Measurements from ENCODE around the gene HOXB1.

Gene HOXB1

GRCh38 chr17:48554412-48555257, 23.8 kb upstream of the HOXB1 start:
- no peak for DNase-seq (ENCODE audit: low read depth)

DNA sequence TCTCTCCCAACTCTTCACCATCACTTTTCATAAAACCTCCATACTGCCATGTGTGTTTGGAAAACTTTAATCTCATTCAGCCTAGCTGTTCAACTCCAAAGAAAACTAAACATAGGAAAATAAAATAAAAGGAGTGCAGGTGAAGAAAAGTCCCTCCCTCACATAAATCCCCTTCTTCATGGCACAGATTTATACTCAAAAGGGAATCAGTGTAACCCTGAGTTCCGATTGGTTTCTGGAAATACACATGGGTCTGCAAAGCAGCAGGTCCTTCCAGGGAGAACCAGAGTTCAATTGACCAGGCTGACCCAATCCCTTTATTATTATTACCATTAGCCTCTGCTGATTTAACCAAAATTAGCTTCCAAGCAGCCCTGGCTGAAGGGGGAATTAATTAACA, 23.0 kb upstream of the HOXB1 start:
- DNase-seq (ENCODE audit: low read depth): no peak

DNA sequence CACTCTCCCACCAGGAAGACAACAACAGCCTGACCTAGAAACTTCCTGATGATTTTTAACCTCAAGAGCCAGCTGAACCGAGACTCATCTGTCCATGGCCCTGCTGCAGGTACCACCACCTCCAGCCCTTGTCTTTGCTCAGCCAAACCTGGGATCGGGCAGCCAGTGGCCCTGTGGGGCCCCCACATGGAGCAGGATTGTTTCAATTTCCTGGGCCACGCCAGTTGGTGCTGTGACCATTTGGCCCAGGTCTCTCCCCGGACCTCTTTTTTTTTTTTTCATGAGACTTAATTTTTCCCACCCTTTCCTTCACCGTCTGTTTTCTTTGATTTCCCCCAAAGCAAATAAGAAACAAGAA, 22.4 kb upstream of the HOXB1 start:
- no peak for DNase-seq (ENCODE audit: low read depth)

GRCh38 chr17:48552466-48553189, 21.8 kb upstream of the HOXB1 start:
- DNase-seq (ENCODE audit: low read depth): no peak

DNA sequence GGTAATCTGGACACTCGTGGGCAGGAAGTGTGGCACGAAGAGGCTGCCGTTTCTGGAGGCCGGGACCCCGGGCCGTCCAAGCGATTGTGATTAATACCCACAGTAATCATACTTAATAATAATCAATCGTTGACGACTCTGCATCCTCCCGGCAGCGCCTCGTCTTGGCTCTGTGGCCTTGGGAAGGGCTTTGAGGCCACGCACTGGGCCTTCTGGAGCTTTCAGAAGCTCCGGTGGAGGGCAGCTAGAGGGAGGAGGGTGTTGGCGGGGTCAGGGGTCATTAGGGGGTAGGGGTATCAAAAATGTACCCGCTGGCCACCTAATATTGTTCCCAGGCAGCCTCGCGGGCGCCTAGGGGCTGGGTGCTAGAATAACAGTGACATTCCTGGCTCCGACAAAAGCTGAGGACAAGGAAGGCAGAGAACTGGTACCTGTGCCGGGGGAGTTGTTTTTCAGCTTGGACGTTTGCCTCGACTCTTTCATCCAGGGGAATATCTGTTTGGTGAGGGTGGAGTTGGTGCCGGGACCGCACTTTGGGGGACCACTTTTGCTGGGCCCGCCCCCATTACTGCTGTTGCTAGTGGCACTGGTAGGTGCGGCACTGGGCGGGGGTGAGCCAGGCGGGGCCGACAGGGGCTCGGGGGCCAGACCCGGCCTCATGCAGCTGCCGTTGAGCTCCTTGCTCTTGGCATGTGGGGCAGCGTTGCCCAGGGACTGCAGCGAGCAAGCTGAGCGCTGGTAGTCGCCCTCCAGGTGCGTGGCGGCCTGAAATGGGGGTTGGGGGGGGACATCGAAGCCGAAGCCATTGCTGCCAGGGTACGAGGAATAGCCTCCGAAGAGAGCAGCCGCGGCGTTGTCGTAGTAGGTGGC, 21.0 kb upstream of the HOXB1 start:
- no peak for DNase-seq (ENCODE audit: low read depth)

DNA sequence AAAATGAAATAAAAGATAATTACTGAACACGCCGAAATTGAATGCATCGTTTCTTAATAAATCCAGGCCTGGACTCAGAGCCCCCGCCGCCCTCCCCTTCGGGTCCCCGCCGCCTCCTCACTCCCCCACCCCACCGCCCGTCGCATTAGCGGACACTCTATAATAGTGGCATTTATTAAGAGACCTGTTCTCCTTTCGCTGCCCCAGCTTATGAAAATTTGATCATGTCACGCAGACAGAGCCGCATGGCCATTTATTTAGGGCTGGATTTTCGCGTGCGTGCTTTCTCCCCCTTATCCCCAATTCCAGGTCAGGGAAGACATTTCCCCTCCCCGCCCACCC, 20.4 kb upstream of the HOXB1 start:
- DNase-seq (ENCODE audit: low read depth): no peak

DNA sequence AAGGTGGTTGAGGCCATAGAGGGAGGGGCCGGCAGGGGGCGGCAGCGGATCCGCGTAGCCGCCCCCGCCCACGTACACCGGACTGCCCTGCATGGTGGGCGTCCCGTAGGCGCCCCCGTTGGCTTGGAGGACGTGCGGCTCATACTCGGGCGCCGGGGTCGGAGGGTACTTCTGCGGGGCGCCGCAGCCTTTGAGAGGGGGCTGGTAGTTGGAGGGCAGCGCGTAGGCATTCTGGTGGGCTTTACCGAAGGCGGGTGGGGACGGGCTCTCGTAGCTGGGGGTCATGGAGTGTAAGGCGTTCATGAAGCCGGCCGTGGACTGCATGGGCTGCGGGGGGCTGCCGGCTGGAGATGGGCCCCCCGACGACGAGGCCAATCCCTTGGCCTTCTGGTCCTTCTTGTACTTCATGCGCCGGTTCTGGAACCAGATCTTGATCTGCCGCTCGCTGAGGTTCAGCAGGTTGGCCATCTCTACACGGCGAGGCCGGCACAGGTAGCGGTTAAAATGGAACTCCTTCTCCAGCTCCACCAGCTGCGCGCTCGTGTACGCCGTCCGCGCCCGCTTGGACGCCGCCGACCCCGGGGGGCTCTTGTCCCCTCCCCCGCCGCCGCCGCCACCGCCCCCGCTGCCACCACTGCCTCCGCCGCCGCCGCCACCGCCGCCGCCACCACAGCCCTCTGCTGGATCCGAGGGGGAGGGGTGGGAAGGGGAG, 19.8 kb upstream of the HOXB1 start:
- DNase-seq (ENCODE audit: low read depth): no peak

- no peak for DNase-seq (ENCODE audit: low read depth)
Observed at GRCh38 chr17:48549914-48550501, 19.2 kb upstream of the HOXB1 start.

DNA sequence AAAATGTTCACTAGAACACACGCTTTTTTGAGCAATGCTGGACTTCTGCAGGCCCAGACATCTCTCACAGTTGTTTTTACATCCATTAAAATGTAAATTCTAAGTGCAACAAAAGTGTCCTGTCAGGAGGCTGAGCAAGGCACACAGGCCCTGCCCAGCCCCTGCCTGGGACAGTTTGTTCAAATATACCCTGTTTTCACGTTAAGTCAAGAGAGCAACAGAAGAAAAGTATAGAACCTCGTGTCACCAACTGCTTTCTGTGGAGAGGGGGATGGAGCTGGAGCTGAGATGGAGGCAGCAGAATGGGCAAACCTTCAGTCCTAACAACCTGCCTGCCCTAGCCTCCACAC, 18.4 kb upstream of the HOXB1 start:
- no peak for DNase-seq (ENCODE audit: low read depth)

GRCh38 chr17:48548523-48549280, 17.9 kb upstream of the HOXB1 start:
- no peak for DNase-seq (ENCODE audit: low read depth)

- no peak for DNase-seq (ENCODE audit: low read depth)
Observed at GRCh38 chr17:48547808-48548522, 17.2 kb upstream of the HOXB1 start.

- no peak for DNase-seq (ENCODE audit: low read depth)
Observed at GRCh38 chr17:48546924-48547807, 16.4 kb upstream of the HOXB1 start.

- DNase-seq (ENCODE audit: low read depth): no peak
Observed at GRCh38 chr17:48546137-48546923, 15.5 kb upstream of the HOXB1 start.

DNA sequence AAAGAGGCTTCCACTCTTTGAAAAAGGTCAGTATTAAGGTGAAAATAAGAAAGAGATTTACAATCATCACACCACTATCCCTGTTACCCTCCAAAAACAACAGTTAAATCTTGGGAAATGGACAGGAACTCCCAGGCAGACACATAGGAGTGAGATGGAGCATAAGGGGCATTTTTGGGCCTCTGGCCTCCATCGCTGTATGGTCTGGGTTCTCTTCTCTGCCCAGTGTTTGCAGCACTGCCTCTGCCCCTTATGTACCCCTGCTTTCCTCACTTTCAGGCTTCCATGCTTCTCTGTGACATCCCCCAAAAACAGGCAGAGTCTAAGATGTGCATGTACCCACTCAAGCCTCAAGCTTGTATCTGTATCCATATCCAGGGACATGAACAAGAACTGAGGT, 14.7 kb upstream of the HOXB1 start:
- DNase-seq (ENCODE audit: low read depth): no peak

- no peak for DNase-seq (ENCODE audit: low read depth)
Observed at GRCh38 chr17:48545022-48545375, 14.2 kb upstream of the HOXB1 start, which contains the start of gene HOXB2. Gene HOXB2, minus strand, starts transcription at chr17:48545109. Its CDS starts 198 bp downstream, at chr17:48544911.

- peak; percentile 84 for DNase-seq (ENCODE audit: low read depth)
Observed at GRCh38 chr17:48544349-48545021, 13.7 kb upstream of the HOXB1 start.

DNA sequence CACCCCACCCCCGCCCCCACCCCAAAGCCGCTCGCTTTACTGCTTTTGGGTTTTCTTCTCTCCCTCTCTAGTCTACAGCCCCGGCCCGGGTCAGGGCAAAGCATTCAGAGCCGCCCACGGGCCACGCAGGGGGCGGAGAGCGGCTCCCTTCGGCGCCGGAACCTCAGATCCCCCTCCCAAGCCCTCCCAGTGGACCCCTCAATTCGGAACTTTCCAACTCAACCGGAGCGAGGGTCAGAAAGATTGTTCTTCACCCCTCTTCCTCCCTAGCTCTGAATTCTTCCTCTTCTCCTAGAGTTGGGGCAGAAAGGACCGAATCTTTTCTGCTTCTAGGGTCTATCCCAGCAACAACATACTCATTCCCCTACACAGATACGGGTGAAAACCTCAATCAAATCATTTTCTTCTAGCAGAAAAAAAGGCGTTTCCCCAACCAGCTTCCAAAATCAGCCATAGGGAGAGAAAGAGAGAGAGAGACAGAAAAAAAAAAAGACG, 13.1 kb upstream of the HOXB1 start:
- DNase-seq (ENCODE audit: low read depth): no peak
